ENCODE measurements around the gene GPR157. TPM values are rescaled to one million over a fixed set of nuclear protein-coding genes. Genes with fewer than 3 reads are reported as not detected.

Gene GPR157
- total RNA-seq, 2 donors from 2014 or later: 10.3 to 13.0 TPM

GRCh38 chr1:9086796-9087195 lies 42.1 kb downstream of the GPR157 start:
- H3K9me3 ChIP-seq: no peaks in the 10 kb centered on the region
- no peak overlapping the region for H3K4me3 ChIP-seq
- H3K27ac ChIP-seq: no peak overlapping the region
- no peaks in the 10 kb centered on the region for H3K36me3 ChIP-seq
- H3K4me1 ChIP-seq: peaks cover 0 to 15% of the 10 kb centered on the region in 2 donors
- no peaks in the 10 kb centered on the region for H3K27me3 ChIP-seq
- TF ChIP-seq CTCF (IDR thresholded peaks at IDR 0.05): no peak
- DNase-seq (ENCODE audit: low spot score): no peak

- H3K36me3 ChIP-seq: no peaks in the 10 kb centered on the region
- no peak overlapping the region for H3K27ac ChIP-seq
- DNase-seq (ENCODE audit: low spot score): no peak
- H3K9me3 ChIP-seq: no peaks in the 10 kb centered on the region
- H3K4me1 ChIP-seq: peaks cover 0 to 15% of the 10 kb centered on the region in 2 donors
- H3K27me3 ChIP-seq: no peaks in the 10 kb centered on the region
- no peak overlapping the region for H3K4me3 ChIP-seq
- TF ChIP-seq CTCF (IDR thresholded peaks at IDR 0.05): no peak
These were observed 42.9 kb downstream of the GPR157 start for GRCh38 chr1:9086045-9086444.

- Histone ChIP-seq H3K27ac (no peak overlapping the region), H3K27me3 (no peaks in the 10 kb centered on the region), H3K4me3 (no peak overlapping the region), H3K4me1 (peaks cover 0 to 15% of the 10 kb centered on the region in 2 donors), H3K36me3 (no peaks in the 10 kb centered on the region), H3K9me3 (no peaks in the 10 kb centered on the region)
- no peak for DNase-seq (ENCODE audit: low spot score)
- TF ChIP-seq CTCF (IDR thresholded peaks at IDR 0.05): no peak
These were observed 43.5 kb downstream of the GPR157 start for GRCh38 chr1:9085306-9085940.

GRCh38 chr1:9084906-9085305 lies 44.0 kb downstream of the GPR157 start:
- no peaks in the 10 kb centered on the region for H3K36me3 ChIP-seq
- TF ChIP-seq CTCF (IDR thresholded peaks at IDR 0.05): no peak
- H3K27ac ChIP-seq: no peak overlapping the region
- DNase-seq (ENCODE audit: low spot score): no peak
- no peaks in the 10 kb centered on the region for H3K9me3 ChIP-seq
- no peak overlapping the region for H3K4me3 ChIP-seq
- H3K27me3 ChIP-seq: no peaks in the 10 kb centered on the region
- H3K4me1 ChIP-seq: peaks cover 0 to 15% of the 10 kb centered on the region in 2 donors

- Histone ChIP-seq H3K4me1 (peaks cover 0 to 15% of the 10 kb centered on the region in 2 donors), H3K9me3 (no peaks in the 10 kb centered on the region), H3K36me3 (no peaks in the 10 kb centered on the region), H3K4me3 (no peak overlapping the region), H3K27me3 (no peaks in the 10 kb centered on the region), H3K27ac (no peak overlapping the region)
- DNase-seq (ENCODE audit: low spot score): no peak
- no peak for TF ChIP-seq CTCF (IDR thresholded peaks at IDR 0.05)
These were observed 47.4 kb downstream of the GPR157 start for GRCh38 chr1:9081473-9081872.
